Right ventricle myocardium inferior (tissue), 1 donor: ENCODE data around the gene RGL3. TPM values are rescaled to one million over a fixed set of nuclear protein-coding genes. Genes with fewer than 3 reads are reported as not detected.
"Not testable (repeated sequence)": the region's sequence is repeated elsewhere in the genome, so short reads cannot be mapped to it uniquely, and the experiment has no call there.

Experiments used
- ATAC-seq: fragments of 200-7000 bp; cut with Tn5 transposase; one replicate; pipeline ENCODE4 v1.9.1; 2020; ENCODE audit warnings: mild to moderate bottlenecking, moderate library complexity
- DNase-seq: peaks from one replicate; pipeline ENCODE4 v3.0.0; 2021; ENCODE audit errors: missing footprints
- intact Hi-C: fragments of 100-400 bp; cut with DNase I; formaldehyde crosslinking; loops from one replicate; pipeline ENCODE4 v1.11.0; 2022
- total RNA-seq: library from RNA; stranded (reverse); fragmentation: NEBNext Ultra II Directional; extraction: Animal tissue kit (Norgen Biotek cat#: 25700); gene quantifications from one replicate; pipeline ENCODE4 v1.2.1, GENCODE V29; 2021
- donor health status: DM: no; HTN: yes; CAD: no; lungs with severe emphysema.

RGL3 gene
- total RNA-seq, 1 donor from 2014 or later = 10.5 TPM

- peak; percentile 96 for ATAC-seq
- DNase-seq = peak; percentile 99
- intact Hi-C loops = no loop called here
Observed at GRCh38 chr19:11355160-11356073, 63.7 kb downstream of the RGL3 start, which contains the start of gene PLPPR2. PLPPR2 (plus strand) TSS chr19:11355432; CDS start chr19:11357674, 2,242 bp downstream.

GRCh38 chr19:11354102-11354501 is 65.0 kb downstream of the RGL3 start:
- DNase-seq, intact Hi-C loops, ATAC-seq: not testable (repeated sequence)

GRCh38 chr19:11349171-11349570 is 69.9 kb downstream of the RGL3 start:
- no peak for ATAC-seq
- intact Hi-C loops = no loop called here
- DNase-seq = no peak

- ATAC-seq = no peak
- intact Hi-C loops = loop anchor here (2.0 kb wide), 2 partner anchors 27 to 53 kb away; partner anchors contain the start of gene SWSAP1
- no peak for DNase-seq
Observed at GRCh38 chr19:11347546-11348039, 71.5 kb downstream of the RGL3 start.

- peak; percentile 95 for ATAC-seq
- peak; percentile 98 for DNase-seq
- intact Hi-C loops = loop anchor here (2.0 kb wide), 2 partner anchors 28 to 52 kb away; partner anchors contain the start of gene SWSAP1
Observed at GRCh38 chr19:11346104-11346940, 72.8 kb downstream of the RGL3 start, which contains the start of the genes CCDC159 and TMEM205. CCDC159 (plus strand) TSS chr19:11346519; CDS start chr19:11346607, 88 bp downstream. TMEM205 (minus strand) TSS chr19:11346268; CDS start chr19:11345619, 649 bp downstream.

- ATAC-seq (no peak), DNase-seq (no peak)
- intact Hi-C loops = no loop called here
Observed at GRCh38 chr19:11345122-11345803, 73.9 kb downstream of the RGL3 start.

Other genes starting within 250 kb of the RGL3 start
- 434 TPM for gene KANK2, start 221.8 kb downstream of the RGL3 start, total RNA-seq
- gene ANGPTL8, start 179.7 kb downstream of the RGL3 start, total RNA-seq = 0.87 TPM
- 35.1 TPM for gene DOCK6, start 156.8 kb downstream of the RGL3 start, total RNA-seq
- gene TSPAN16, start 123.2 kb downstream of the RGL3 start, total RNA-seq = not detected
- gene RAB3D, start 79.7 kb downstream of the RGL3 start, total RNA-seq = 9.4 TPM
- 106 TPM for gene TMEM205, start 73.0 kb downstream of the RGL3 start, total RNA-seq
- 17.1 TPM for gene CCDC159, start 72.8 kb downstream of the RGL3 start, total RNA-seq
- gene PLPPR2, start 63.9 kb downstream of the RGL3 start, total RNA-seq = 17.7 TPM
- gene SWSAP1, start 44.6 kb downstream of the RGL3 start, total RNA-seq = 1.9 TPM
- gene EPOR, start 35.0 kb downstream of the RGL3 start, total RNA-seq = 8.4 TPM
- 0.68 TPM for gene ODAD3, start 15.8 kb upstream of the RGL3 start, total RNA-seq
- 123 TPM for gene PRKCSH, start 16.3 kb upstream of the RGL3 start, total RNA-seq
- gene ELAVL3, start 61.7 kb upstream of the RGL3 start, total RNA-seq = 0.35 TPM
- 4.8 TPM for gene ZNF653, start 86.5 kb upstream of the RGL3 start, total RNA-seq
- 172 TPM for gene ECSIT, start 109.8 kb upstream of the RGL3 start, total RNA-seq
- gene CNN1, start 119.5 kb upstream of the RGL3 start, total RNA-seq = 174 TPM
- 33.5 TPM for gene ELOF1, start 139.9 kb upstream of the RGL3 start, total RNA-seq
- gene ACP5, start 158.3 kb upstream of the RGL3 start, total RNA-seq = 2.3 TPM
- 4.9 TPM for gene ZNF627, start 178.2 kb upstream of the RGL3 start, total RNA-seq